Measurements from ENCODE around the gene BTNL2.
A peak's percentile ranks its signal among the peaks of the same experiment; 100 is the strongest.

BTNL2 gene

GRCh38 chr6:32416036-32416435, 9.1 kb upstream of the BTNL2 start:
- no peak overlapping the region for H3K27ac ChIP-seq
- no peak overlapping the region for H3K9ac ChIP-seq
- H3K27me3 ChIP-seq (ENCODE audit: control insufficient read depth, insufficient read depth, low read length): peaks cover 5% of the 10 kb centered on the region
- H3K4me2 ChIP-seq (ENCODE audit: low read length): no peak overlapping the region
- TF ChIP-seq CTCF (IDR thresholded peaks at IDR 0.05): no peak
- H3K79me2 ChIP-seq: no peaks in the 10 kb centered on the region
- H3K9me3 ChIP-seq (ENCODE audit: control insufficient read depth, low read length): no peaks in the 10 kb centered on the region
- no peak overlapping the region for H3K4me3 ChIP-seq (ENCODE audit: low read depth, low read length)
- H3K36me3 ChIP-seq (ENCODE audit: control insufficient read depth, insufficient read depth, low read length): no peaks in the 10 kb centered on the region
- no peak overlapping the region for H2AFZ ChIP-seq
- no peaks in the 10 kb centered on the region for H3K4me1 ChIP-seq

- no peak overlapping the region for H3K9ac ChIP-seq
- H3K27ac ChIP-seq: no peak overlapping the region
- no peaks in the 10 kb centered on the region for H3K36me3 ChIP-seq (ENCODE audit: control insufficient read depth, insufficient read depth, low read length)
These were observed 8.6 kb upstream of the BTNL2 start for GRCh38 chr6:32415521-32416019.

GRCh38 chr6:32413427-32414047, 6.6 kb upstream of the BTNL2 start:
- no peaks in the 10 kb centered on the region for H3K9me3 ChIP-seq (ENCODE audit: control insufficient read depth, low read length)
- no peak overlapping the region for H3K4me3 ChIP-seq (ENCODE audit: low read depth, low read length)
- H3K27ac ChIP-seq: no peak overlapping the region
- TF ChIP-seq CTCF (IDR thresholded peaks at IDR 0.05): peak; percentile 94
- H3K36me3 ChIP-seq (ENCODE audit: control insufficient read depth, insufficient read depth, low read length): no peaks in the 10 kb centered on the region
- H2AFZ ChIP-seq: no peak overlapping the region
- no peak overlapping the region for H3K9ac ChIP-seq
- H3K4me1 ChIP-seq: no peaks in the 10 kb centered on the region
- H3K4me2 ChIP-seq (ENCODE audit: low read length): no peak overlapping the region
- H3K79me2 ChIP-seq: no peaks in the 10 kb centered on the region
- H3K27me3 ChIP-seq (ENCODE audit: control insufficient read depth, insufficient read depth, low read length): peaks cover 5% of the 10 kb centered on the region

More at GRCh38 chr6:32415521-32416019, 8.6 kb upstream of the BTNL2 start:
- Histone ChIP-seq H3K79me2 (no peaks in the 10 kb centered on the region), H3K27me3 (ENCODE audit: control insufficient read depth, insufficient read depth, low read length) (peaks cover 5% of the 10 kb centered on the region), H2AFZ (no peak overlapping the region), H3K4me2 (ENCODE audit: low read length) (peak overlapping the region; percentile 8), H3K4me1 (no peaks in the 10 kb centered on the region), H3K9me3 (ENCODE audit: control insufficient read depth, low read length) (no peaks in the 10 kb centered on the region), H3K4me3 (ENCODE audit: low read depth, low read length) (no peak overlapping the region)
- TF ChIP-seq CTCF (IDR thresholded peaks at IDR 0.05): peak; percentile 99

- Histone ChIP-seq H3K27me3 (ENCODE audit: control insufficient read depth, insufficient read depth, low read length) (peaks cover 5% of the 10 kb centered on the region), H3K79me2 (no peaks in the 10 kb centered on the region), H2AFZ (no peak overlapping the region), H3K4me3 (ENCODE audit: low read depth, low read length) (no peak overlapping the region), H3K36me3 (ENCODE audit: control insufficient read depth, insufficient read depth, low read length) (no peaks in the 10 kb centered on the region), H3K27ac (no peak overlapping the region), H3K4me2 (ENCODE audit: low read length) (no peak overlapping the region), H3K9me3 (ENCODE audit: control insufficient read depth, low read length) (no peaks in the 10 kb centered on the region), H3K9ac (no peak overlapping the region), H3K4me1 (no peaks in the 10 kb centered on the region)
- no peak for TF ChIP-seq CTCF (IDR thresholded peaks at IDR 0.05)
These were observed 4.8 kb upstream of the BTNL2 start for GRCh38 chr6:32411566-32412327.
